AG09309 (cell line): Measurements from ENCODE around the gene TTC39B.

Experiments used
- DNase-seq: peaks from one replicate; pipeline ENCODE4 v3.0.0-alpha.2; 2010; ENCODE audit warnings: low read depth
- H3K4me3 ChIP-seq: 2 replicates; pipeline ENCODE4 v1.5.1; 2011; ENCODE audit warnings: mild to moderate bottlenecking, low read depth, low read length, moderate library complexity; ENCODE audit not compliant: control insufficient read depth
- CTCF ChIP-seq: IDR thresholded peaks from 2 replicates; pipeline ENCODE4 v1.5.1; 2011; ENCODE audit warnings: mild to moderate bottlenecking, low read depth, low read length, inconsistent platforms; ENCODE audit not compliant: insufficient read depth, control insufficient read depth; ENCODE audit errors: missing control alignments

The TTC39B gene

GRCh38 chr9:15272377-15272928, 34.6 kb downstream of the TTC39B start:
- no peak for DNase-seq
- no peak overlapping the region for H3K4me3 ChIP-seq
- no peak for TF ChIP-seq CTCF

- no peak for TF ChIP-seq CTCF
- no peak overlapping the region for H3K4me3 ChIP-seq
- DNase-seq = no peak
These were observed 35.6 kb downstream of the TTC39B start for GRCh38 chr9:15271403-15271802.

GRCh38 chr9:15268782-15269181, 38.2 kb downstream of the TTC39B start:
- TF ChIP-seq CTCF = no peak
- no peak for DNase-seq
- H3K4me3 ChIP-seq = no peak overlapping the region

GRCh38 chr9:15268317-15268716, 38.7 kb downstream of the TTC39B start:
- no peak for TF ChIP-seq CTCF
- no peak for DNase-seq
- no peak overlapping the region for H3K4me3 ChIP-seq

GRCh38 chr9:15264918-15265317, 42.1 kb downstream of the TTC39B start:
- H3K4me3 ChIP-seq = no peak overlapping the region
- TF ChIP-seq CTCF = no peak
- DNase-seq = no peak

GRCh38 chr9:15262581-15262980, 44.4 kb downstream of the TTC39B start:
- no peak for TF ChIP-seq CTCF
- H3K4me3 ChIP-seq = no peak overlapping the region
- no peak for DNase-seq

- no peak for DNase-seq
- no peak overlapping the region for H3K4me3 ChIP-seq
- TF ChIP-seq CTCF = no peak
These were observed 50.6 kb downstream of the TTC39B start for GRCh38 chr9:15256426-15256825.
